HepG2 (cell line): ENCODE results near the gene ATP6V0A1. TPM values are rescaled to one million over a fixed set of nuclear protein-coding genes. Genes with fewer than 3 reads are reported as not detected.
A peak's percentile ranks its signal among the peaks of the same experiment; 100 is the strongest.

Experiments
- ARID2 ChIP-seq: sonication (generic); formaldehyde crosslinking; IDR thresholded peaks from 2 replicates; pipeline ENCODE4 v1.8.1; 2022; ENCODE audit warnings: mild to moderate bottlenecking, missing genetic modification reagents, borderline replicate concordance
- BCL6 ChIP-seq: IDR thresholded peaks from 2 replicates; pipeline ENCODE4 v1.6.1; 2016; ENCODE audit warnings: missing genetic modification reagents, missing compliant biosample characterization
- CCAR2 ChIP-seq: fragments of 200-400 bp; formaldehyde crosslinking; optimal IDR thresholded peaks from 2 replicates; pipeline ENCODE3; 2018; ENCODE audit warnings: low read depth, mild to moderate bottlenecking, low read length, moderate library complexity
- CEBPB ChIP-seq: IDR thresholded peaks from 2 replicates; pipeline ENCODE4 v1.6.1; 2011; ENCODE audit warnings: low read depth, low read length, improper control_type of control experiment, borderline replicate concordance
- E2F2 ChIP-seq: sonication (generic); formaldehyde crosslinking; IDR thresholded peaks from 2 replicates; pipeline ENCODE4 v1.4.0; 2020; ENCODE audit warnings: missing genetic modification reagents, borderline replicate concordance
- E2F5 ChIP-seq: sonication (generic); formaldehyde crosslinking; conservative IDR thresholded peaks from 2 replicates; pipeline ENCODE4 v1.4.0; 2020; ENCODE audit warnings: missing genetic modification reagents
- GABPB1 ChIP-seq: IDR thresholded peaks from 2 replicates; pipeline ENCODE4 v1.6.1; 2016; ENCODE audit warnings: mild to moderate bottlenecking, missing genetic modification reagents, moderate library complexity, missing compliant biosample characterization
- HDAC1 ChIP-seq: sonication (generic); formaldehyde crosslinking; IDR thresholded peaks from 2 replicates; pipeline ENCODE4 v1.5.1; 2020; ENCODE audit warnings: mild to moderate bottlenecking, missing genetic modification reagents
- KLF12 ChIP-seq: sonication (generic); formaldehyde crosslinking; IDR thresholded peaks from 2 replicates; pipeline ENCODE4 v1.4.0; 2020; ENCODE audit warnings: missing genetic modification reagents, borderline replicate concordance
- MXD1 ChIP-seq: sonication (generic); formaldehyde crosslinking; IDR thresholded peaks from 2 replicates; pipeline ENCODE4 v1.4.0; 2020; ENCODE audit warnings: mild to moderate bottlenecking, missing genetic modification reagents
- NFE2L2 ChIP-seq: fragments of 150-350 bp; IDR thresholded peaks from 2 replicates; pipeline ENCODE4 v1.6.1; 2014; ENCODE audit warnings: low read length
- NPAS2 ChIP-seq: sonication (generic); formaldehyde crosslinking; IDR thresholded peaks from 2 replicates; pipeline ENCODE4 v1.8.0; 2022; ENCODE audit warnings: mild to moderate bottlenecking, missing genetic modification reagents, borderline replicate concordance
- NR2F1 ChIP-seq, 2 experiments: fragments of 450-650 bp in 1 of 2; formaldehyde crosslinking in 1 of 2; IDR thresholded peaks; 2 replicates each; pipeline versions ENCODE4 v1.5.0 to v1.6.1; 2016 to 2020; ENCODE audit warnings: mild to moderate bottlenecking in 1 of 2, missing compliant biosample characterization in 1 of 2, missing genetic modification reagents in 1 of 2, moderate library complexity in 1 of 2
- PTBP1 ChIP-seq: fragments of 200-400 bp; formaldehyde crosslinking; IDR thresholded peaks from 2 replicates; pipeline ENCODE4 v1.6.1; 2018; ENCODE audit warnings: low read length, low read depth; ENCODE audit not compliant: poor library complexity, severe bottlenecking
- REPIN1 ChIP-seq: sonication (generic); formaldehyde crosslinking; IDR thresholded peaks from 2 replicates; pipeline ENCODE4 v1.8.0; 2022; ENCODE audit warnings: missing genetic modification reagents, low read depth, mild to moderate bottlenecking, borderline replicate concordance
- TBX2 ChIP-seq: sonication (generic); formaldehyde crosslinking; IDR thresholded peaks from 2 replicates; pipeline ENCODE4 v1.5.0; 2020; ENCODE audit warnings: missing genetic modification reagents, mild to moderate bottlenecking, borderline replicate concordance
- ZBTB4 ChIP-seq: sonication (generic); formaldehyde crosslinking; IDR thresholded peaks from 2 replicates; pipeline ENCODE4 v1.4.0; 2020; ENCODE audit warnings: missing genetic modification reagents, mild to moderate bottlenecking, borderline replicate concordance
- ZMYM3 ChIP-seq: sonication (generic); formaldehyde crosslinking; IDR thresholded peaks from 2 replicates; pipeline ENCODE4 v1.5.1; 2020; ENCODE audit warnings: mild to moderate bottlenecking, missing genetic modification reagents
- ZNF180 ChIP-seq: sonication (generic); formaldehyde crosslinking; IDR thresholded peaks from 2 replicates; pipeline ENCODE4 v1.4.0; 2020; ENCODE audit warnings: low read depth, missing genetic modification reagents, borderline replicate concordance
- ZNF280D ChIP-seq: sonication (generic); formaldehyde crosslinking; IDR thresholded peaks from 2 replicates; pipeline ENCODE4 v1.5.1; 2020; ENCODE audit warnings: mild to moderate bottlenecking, missing genetic modification reagents
- polyA plus RNA-seq, 8 experiments: library from polyadenylated mRNA; depleted of rRNA in 3 of 8; stranded (reverse) in 7 of 8; unstranded in 1 of 8; fragments of >200 nt; fragmentation: Illumina TruSeq in 4 of 8; extraction: Trizol in 4 of 8; gene quantifications; 2 replicates each; pipeline versions ENCODE4 v1.2.1 to v1.2.3, GENCODE V29; 2011 to 2016; ENCODE audit warnings: low read depth in 4 of 8, missing spikeins in 1 of 8, mixed read lengths in 1 of 8; ENCODE audit not compliant: insufficient read depth in 1 of 8
- total RNA-seq, 5 experiments: library from RNA; depleted of rRNA; stranded (reverse); fragments of >200 nt; fragmentation: Illumina TruSeq; extraction: Trizol; gene quantifications; 2 replicates each; pipeline ENCODE4 v1.2.3, GENCODE V29; 2016; ENCODE audit warnings: low read depth in 1 of 5

Gene ATP6V0A1
- total and polyA plus RNA-seq, 2 of the 13 experiments (the other 11 are each of a cell fraction or from before 2014, with no cell fraction given) = 27.9 to 54.1 TPM

GRCh38 chr17:42566883-42567573 lies 108.3 kb downstream of the ATP6V0A1 start, which contains the start of gene MLX (continued):
- TF ChIP-seq KLF12 (CRISPR knock-in tag) (peak; percentile 31; the same call in 1 of the 2 replicates), NFE2L2 (no peak), NR2F1 (CRISPR knock-in tag; IDR thresholded peaks at IDR 0.05) (peak; percentile 69 to 86; a peak in 3 of 4 replicates), E2F5 (CRISPR knock-in tag) (no peak), ARID2 (CRISPR knock-in tag) (peak; percentile 97), ZMYM3 (CRISPR knock-in tag) (no peak), REPIN1 (CRISPR knock-in tag) (peak; percentile 93), TBX2 (peak; percentile 86), ZNF180 (CRISPR knock-in tag) (no peak), HDAC1 (CRISPR knock-in tag) (peak; percentile 96), NPAS2 (CRISPR knock-in tag) (no peak), MXD1 (peak; percentile 95), PTBP1 (no peak), CEBPB (no peak), GABPB1 (CRISPR knock-in tag) (peak; percentile 97), ZBTB4 (CRISPR knock-in tag) (0 out of 2 replicates have a peak, but pooled peaks have one; percentile 6), CCAR2 (no peak), ZNF280D (no peak), E2F2 (CRISPR knock-in tag) (no peak), BCL6 (peak; percentile 26)
